GM19452 (cell line): ENCODE measurements around the gene PAXX.
A peak's percentile ranks its signal among the peaks of the same experiment; 100 is the strongest.
"Not testable (repeated sequence)": the region's sequence is repeated elsewhere in the genome, so short reads cannot be mapped to it uniquely, and the experiment has no call there.

Experiments
- ATAC-seq: cut with Tn5 transposase; IDR thresholded peaks from one replicate; pipeline ENCODE4 v1.9.1; 2021; ENCODE audit not compliant: unreplicated experiment

Gene PAXX

DNA sequence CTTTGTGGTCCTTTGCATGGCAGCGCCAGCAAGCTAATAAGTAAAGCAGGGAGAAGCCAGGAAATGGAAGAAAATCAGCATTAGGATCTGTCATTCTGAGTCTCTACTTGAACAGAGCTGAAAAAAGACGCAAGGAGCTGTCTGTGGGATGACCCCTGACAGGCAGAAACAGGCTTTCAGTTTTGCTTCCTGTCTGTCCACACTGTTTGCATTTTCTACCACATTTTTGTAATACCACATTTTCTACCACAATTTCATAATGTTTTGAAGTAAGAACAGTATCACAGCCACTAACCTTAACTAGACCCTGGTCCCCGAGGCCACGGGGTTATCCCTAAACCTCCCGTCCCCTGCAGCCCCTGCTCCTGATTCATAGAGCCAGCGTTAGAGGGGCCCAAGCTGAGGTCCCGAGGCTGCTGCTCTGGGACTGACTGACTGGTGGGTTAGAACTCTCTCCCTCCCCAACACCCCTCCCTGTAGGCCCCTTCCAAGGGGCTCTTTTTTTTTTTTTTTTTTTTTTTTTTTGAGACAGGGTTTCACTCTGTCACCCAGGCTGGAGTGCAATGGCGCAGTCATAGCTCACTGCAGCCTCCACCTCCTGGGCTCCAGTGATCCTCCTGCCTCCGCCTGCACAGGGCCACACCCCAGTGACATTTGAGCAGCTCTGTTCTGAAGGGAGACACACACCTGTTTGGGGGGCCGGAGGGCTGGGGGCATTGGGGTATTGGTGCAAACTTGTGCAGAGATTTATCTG, 8.1 kb downstream of the PAXX start:
- peak; percentile 66 for ATAC-seq

DNA sequence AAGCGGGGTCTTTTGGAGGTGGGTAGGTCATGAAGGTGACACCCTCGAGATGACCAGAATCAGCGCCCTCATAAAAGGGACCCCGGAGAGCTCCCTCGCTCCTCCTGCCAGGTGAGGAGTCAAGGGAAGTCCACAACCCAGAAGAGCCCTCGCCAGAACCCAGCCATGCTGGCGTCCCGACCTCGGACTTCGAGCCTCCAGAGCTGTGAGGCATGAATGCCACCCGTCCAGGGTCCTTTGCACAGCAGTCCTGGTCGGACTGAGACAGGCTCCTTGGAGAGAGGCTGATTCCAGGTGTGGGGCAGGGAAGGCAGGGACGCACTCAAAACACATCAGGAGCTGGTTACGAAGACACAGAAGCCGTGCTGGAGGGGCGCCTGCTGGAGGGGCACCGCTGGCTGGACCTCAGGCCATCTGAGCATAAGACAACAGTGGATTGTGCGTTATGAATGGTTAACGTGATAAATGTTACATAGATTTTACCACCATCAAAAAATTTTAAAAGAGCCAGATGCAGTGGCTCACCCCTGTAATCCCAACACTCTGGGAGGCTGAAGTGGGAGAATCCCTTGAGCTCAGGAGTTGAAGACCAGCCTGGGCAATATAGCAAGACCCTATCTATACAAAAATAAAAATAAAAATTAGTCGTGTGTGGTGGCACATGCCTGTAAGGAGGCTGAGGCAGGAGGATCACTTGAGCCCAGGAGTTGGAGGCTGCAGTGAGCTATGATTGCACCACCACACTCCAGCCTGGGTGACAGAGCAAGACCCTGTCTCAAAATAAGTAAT, 9.8 kb downstream of the PAXX start:
- ATAC-seq: no peak

DNA sequence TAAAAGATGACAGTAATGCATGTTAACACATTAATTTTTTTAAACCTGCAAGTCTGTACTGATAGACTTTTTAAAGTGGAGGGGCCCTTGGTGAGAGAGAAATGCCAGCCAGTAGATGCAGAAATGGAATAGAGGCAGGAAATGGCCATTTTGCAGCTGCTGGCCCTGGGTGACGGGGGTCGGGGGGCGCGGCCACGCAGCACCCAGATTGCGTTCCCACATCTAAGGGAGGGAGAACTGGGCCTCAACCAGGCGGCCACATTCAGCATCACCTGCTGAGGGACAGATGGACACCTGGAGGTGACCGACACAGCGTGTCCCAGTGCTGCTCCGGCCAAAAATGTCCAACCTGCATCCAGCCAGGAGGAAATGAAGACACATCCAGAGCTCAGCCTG, 10.4 kb downstream of the PAXX start:
- ATAC-seq: no peak

DNA sequence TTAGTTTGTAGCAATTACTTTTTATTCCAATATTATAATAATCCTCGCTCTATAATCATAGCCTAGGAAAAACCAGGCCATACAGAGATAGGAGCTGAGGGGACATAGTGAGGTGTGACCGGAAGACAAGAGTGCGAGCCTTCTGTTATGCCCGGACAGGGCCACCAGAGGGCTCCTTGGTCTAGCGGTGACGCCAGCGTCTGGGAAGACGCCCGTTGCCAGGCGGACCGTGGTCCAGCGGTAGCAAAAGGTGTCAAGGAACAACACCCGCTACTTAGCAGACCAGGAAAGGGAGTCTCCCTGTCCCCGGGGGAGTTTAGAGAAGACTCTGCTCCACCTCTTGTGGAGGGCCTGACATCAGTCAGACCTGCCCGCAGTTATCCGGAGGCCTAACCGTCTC, 12.1 kb downstream of the PAXX start:
- ATAC-seq: not testable (repeated sequence)

DNA sequence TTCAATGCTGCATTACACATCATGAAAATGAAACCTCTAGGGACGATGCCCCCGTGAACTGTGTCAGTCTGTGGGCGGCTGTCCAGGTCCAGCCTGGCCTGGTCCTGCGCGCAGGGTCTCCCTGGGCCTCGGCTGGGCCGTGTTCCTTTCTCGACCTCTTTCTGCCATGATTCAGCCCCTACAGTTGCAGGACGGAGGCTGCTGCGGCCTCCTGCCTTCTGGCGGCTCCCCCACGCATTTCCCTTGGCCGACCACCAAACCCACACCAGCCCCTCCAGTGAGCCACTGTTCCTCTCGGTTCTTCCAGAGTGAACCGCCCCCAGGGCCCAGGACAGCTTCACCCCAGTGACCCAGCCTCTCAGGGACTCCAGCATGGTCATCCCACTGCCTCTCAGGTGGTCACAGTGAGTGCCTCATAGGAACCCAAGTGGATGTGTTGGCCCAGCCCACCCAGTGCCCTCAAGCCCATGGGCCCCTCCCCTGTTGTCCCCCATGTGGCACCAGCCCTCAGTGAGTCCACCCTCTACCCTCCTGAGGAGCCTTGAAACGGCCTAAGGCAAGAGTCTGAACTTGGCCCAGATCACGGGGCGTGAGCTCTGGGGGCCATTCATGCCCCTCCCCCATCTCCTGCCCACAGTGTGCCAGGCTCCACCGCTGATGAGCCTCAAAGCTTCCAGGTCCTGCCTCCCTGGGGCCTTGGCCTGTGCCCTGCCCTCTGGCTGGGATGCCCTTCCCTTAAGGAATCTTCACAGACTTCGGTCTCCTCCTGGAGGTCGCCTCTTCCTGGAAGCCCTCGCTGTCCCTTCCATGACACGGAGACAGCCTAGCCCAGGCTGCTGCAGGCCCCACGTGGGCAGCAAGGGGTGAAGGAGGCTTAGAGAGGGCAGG, 14.1 kb downstream of the PAXX start:
- ATAC-seq: no peak

DNA sequence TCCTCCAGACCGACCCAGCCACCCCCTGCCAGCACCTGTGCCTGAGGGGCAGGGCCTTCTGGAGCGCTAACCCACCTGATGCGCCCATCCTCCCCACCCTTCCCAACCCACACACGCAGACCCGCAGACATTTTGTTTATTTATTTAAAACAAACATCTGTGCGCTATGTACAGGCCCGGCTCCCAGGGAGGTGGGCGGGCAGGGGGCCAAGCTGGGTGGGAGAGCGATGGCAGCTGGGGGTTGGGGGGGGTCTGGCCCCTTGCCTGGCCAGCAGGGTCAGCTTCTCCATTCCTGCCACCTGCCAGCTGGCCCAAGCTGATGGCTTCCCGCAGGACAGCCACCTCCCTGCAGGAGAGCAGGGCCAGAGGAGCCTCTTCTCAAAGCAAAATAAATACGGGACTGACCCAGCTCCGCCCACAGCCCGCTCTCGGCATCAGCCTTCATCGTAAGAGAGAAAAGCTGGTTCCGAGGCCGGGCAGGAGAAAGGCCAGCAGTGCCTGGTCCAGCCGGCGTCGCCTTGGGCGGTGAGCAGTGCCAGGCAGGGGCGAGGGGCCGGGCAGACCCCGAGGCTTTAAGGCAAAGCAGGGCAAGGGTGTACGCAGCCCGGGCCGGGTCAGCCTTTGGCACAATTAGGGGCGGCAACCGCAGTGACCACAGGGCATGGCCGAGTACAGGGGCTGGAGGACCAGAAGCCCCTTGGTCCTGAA, 15.0 kb downstream of the PAXX start:
- no peak for ATAC-seq

DNA sequence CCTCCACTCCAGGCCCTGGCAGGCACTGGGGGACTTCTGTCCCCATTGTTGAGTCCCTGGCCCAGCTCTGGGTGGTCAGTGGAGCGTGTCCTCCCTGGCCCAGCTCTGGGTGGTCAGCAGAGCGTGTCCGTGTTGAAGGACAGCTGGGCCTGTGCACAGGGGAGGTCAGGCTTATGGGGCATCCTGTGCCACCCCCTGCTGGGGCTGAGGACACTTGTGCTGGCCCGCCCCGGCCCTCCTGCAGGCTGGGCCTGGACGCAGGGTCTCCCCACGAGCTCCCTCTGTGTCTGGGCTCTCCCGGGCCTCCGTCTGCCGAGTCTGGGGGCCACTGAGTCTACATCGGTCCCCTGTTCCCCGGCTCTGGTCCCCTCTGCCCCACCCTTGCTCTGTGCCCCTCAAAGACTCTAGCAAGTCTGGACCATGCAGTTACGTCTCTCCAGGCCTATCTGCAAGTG, 15.6 kb downstream of the PAXX start:
- no peak for ATAC-seq

DNA sequence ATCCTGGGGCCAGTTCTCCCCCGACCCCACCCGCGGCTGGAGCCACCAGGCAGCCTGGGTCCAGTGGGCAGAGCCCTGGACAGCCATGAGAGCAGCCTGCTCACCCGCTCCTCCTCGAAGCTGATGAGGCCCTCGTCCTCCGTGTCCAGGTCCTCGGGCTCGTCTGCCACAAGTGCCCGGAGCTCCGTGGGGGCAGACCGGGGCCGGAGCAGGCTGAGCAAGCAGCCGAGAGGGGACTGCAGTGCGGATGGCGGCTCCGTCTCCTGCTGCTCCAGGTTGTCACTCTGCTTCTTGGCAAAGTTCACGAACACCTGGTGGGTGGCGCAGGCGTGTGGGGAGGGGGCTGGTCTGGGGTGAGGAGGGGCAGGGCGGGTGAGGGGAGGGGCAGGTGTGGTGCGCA, 16.1 kb downstream of the PAXX start:
- no peak for ATAC-seq

DNA sequence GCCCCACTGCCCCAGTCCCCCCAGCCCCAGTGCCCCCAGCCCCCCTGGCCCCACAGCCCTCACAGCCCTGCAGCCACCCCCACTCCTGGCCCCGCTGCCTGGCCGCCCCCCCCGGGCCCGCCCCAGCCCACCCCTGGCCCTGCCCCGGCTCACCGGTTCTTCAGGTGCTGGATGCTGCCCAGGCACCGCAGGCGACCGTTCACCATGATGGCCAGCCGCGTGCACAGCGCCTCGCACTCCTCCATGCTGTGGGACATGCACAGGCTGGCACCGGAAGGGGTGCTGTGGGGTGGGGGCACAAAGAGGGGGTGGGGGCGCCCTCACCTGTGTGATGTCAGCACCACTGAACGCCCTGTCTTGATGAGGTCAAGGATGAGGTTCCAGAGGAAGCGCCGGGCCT, 17.0 kb downstream of the PAXX start:
- ATAC-seq: no peak

DNA sequence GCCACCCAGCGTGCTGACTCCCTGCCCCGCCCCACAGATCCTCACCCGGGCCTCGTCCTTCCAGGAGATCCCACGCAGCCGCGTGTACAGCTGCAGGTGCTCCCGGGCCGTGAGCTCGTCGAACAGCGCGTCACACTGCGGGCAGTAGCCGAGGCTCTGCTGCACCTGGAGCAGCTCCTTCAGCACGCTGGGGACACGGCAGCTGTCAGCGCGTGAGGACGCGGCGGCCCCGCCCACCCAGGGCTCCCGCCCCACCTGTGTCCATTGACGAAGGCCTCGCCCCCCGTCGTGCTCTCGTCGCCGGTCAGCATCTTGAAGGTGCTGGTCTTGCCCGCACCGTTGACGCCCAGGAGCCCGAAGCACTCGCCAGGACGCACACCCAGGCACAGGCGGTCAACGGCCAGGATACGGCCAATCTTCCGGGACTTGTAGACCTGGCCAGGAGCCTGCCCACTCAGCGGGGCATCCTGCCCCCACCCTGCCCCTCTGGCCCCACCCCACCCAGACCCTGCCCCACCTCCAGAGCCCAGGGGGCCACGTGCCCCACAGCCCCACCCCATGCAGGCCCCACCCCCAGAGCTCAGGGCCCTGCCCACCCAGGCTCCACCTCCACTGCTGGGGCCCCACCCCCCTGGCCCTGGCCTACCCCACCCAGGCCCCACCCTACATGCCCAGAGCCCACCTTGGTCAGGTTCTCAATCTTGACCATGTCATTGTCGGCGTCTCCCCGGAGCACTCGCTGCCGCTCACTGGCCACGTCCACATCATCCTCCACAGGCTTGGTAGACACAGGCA, 17.9 kb downstream of the PAXX start:
- no peak for ATAC-seq

DNA sequence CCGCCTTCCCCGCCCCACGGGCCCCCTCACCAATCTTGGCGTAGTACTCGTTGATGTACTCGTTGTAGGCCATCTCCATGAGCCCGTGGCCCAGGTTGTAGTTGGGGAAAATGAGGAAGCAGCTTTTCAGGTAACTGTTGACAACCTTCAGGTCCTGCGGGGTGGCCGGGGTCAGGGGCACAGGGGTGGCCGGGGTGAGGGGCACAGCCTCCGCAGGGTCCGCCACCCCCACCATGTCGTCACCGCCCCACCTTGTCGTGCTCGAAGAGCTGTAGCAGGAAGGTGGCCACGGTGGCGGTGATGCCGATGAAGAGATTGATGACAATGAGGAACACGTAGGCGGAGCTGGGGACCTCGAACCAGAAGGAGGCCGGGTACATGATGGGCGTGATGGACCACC, 18.9 kb downstream of the PAXX start:
- ATAC-seq: no peak

DNA sequence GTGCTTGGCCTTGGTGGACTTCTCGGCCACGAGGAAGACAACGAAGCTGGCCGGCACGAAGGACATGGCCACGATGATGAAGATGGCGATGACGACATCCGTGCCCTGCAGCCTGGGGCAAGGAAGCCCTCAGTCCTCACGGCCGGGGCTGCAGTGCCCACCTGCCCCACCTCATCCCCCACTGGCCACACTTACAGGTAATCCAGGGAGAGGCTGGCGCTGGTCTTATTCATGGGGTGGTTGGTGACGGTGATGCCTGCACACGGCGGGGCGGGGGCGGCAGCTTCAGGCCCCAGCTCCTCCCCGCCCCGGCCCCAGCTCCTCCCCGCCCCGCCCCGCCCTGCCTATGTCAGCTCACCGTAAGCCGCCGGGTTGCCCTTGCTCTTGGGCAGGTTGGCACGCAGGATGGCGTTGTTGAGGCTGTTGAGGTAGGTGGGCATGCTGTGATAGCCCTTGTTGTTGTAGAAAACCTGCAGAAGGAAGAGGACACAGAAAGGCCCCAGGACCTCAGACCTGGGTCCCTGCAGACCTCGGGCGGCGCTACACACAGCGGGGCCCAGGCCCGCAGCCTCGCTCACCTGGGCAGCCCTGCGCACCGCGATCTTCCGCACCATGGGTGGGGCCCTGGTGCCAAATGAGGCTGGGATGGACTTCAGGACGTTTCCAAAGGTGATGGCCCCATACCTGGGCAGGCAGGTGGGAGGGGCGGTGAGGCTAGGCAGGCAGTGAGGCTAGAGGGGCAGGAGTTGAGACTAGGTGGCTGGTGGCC, 19.9 kb downstream of the PAXX start:
- no peak for ATAC-seq

DNA sequence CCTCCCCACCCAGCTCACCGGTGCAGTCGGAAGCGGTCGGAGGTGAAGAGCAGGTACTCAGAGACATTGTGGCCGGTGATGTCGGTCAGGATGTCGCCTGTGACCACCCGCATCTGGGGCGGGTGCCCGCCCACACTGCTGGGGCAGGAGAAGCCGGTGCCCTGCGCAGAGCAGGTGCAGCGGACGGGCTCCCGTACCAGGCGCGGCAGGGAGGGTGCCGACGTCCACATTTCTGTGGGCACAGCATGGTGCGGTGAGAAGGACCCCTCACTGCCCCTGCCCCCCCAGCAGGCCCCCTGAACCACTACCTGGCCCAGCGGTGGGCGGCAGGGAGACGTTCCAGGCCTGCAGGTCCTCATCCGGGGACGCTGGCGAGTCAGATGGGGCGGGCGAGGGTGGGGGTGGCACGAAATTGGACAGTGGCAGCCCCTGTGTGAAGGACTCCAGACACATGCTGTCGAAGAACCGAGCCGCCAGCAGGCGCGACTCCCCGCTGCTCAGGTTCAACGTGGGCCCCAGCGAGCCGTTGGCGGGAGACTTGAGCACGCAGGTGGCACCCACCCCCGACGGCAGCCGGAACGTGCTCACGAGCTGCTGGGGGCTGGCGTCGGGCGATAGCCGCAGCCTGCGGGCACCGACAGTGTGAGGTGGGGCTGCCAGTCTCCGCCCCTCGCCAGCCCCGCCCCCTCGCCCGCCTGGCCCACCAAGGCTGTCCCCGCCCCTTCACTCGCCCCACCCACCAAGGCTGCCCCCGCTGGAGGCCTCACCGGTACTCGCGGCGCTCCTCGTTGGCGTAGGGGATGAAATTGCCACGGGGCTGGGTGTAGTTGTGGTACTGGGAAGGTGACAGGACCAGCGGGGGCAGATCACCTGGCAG, 20.7 kb downstream of the PAXX start:
- no peak for ATAC-seq

DNA sequence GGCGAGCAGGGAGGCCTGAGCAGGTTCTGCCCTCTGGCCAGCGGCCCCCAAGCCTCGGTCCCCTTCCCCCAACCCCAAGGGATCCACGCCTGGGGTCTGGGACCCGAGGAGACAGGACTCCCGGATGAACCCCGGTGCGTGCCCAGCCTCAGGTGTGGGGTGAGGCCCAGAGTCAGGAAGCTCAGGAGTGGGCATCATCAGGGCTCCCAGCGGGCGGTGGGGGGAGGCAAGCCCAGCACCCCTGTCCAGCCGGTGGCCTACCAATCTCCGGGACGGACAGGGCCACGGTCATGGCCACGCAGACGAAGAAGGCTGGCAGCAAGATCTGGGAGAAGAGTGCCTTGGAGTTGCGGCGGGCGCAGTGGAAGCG, 21.3 kb downstream of the PAXX start:
- ATAC-seq: no peak

DNA sequence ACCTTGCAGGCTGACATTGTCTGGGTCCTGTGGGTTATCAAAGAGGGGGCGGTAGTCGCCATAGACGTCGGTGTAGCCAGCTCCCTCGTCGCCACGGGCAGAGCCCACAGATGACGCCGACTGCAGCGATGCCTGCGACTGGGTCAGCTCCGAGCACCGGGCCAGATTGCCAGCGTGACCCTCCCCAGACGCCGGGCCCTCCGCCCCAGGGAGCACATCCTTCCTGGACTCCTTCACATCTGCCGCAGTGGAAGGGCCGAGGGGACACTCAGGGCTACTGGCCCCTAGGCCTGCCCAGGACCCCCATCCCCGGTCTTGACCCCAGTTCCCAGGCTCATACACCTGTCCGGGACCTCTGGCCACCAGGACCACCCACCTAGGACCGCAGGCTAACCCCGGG, 21.9 kb downstream of the PAXX start:
- ATAC-seq: no peak

DNA sequence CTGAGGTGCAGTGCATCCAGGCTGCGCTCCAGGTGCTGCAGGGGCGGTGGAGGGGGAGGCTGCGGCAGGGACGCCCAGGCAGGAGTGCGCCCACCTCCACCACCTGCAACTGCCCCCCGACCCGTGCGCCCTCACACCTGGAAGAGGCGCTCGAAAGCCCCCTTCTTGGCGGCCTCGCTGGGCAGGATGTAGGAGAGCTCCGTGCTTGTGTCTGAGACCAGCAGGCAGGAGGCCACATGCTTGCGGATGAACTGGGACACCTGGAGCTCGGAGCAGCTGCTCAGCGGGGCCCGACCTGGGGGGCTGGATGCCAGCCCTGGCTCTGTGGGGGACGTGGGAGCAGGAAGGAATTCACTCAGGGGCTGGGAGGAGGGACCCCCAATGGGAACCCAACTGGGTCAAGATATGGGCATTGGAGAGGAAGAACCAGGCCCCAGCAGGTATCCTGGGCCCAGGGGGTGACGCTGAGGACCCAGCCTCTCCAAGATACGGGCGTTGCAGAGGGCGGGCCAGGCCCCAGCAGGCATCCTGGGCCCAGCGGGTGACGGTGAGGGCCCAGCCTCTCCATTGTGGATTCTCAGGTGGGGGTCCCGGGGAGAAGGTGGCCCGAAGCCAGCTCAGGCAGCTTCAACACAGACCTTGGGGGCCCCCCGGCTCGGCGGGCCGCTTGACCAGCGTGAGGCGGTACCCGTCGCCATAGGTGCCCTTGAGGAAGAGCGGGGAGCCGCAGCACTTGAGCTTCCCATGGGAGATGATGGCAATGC, 22.7 kb downstream of the PAXX start:
- ATAC-seq: no peak

DNA sequence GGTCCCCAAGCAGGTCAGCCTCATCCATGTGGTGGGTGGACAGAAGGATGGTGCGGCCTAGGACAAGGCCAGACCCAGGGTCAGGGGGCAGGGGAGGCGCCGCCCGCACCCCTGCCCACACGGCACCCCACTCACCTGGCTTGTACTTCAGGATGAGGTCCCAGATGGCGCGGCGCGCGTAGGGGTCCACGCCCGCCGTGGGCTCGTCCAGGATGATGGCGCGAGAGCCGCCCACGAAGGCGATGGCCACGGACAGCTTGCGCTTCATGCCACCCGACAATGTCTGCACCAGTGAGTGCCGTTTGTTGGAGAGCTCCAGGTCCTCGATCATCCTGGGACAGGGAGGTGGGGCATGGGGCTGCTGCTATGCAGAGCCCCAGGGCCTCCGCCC, 23.3 kb downstream of the PAXX start:
- ATAC-seq: no peak

DNA sequence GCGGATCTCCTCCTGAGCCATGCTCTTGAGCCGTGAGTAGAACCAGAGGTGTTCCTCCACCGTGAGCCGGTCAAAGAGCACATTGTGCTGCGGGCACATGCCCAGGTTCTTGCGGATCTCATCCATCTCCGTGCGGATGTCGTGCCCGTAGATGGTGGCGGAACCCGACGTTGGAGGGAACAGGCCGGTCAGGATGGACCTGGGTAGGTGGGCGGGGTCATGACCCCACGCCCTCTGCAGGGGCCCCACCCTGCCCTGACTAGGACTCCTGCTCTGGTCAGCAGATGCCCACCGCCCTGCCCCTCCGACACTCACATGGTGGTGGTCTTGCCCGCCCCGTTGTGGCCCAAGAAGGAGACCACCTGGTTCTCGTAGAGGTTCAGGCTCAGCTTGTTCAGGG, 23.8 kb downstream of the PAXX start:
- no peak for ATAC-seq
